ENCODE measurements around the gene SPOCK1.
"Not testable (repeated sequence)": the region's sequence is repeated elsewhere in the genome, so short reads cannot be mapped to it uniquely, and the experiment has no call there.

The SPOCK1 gene

GRCh38 chr5:136994154-136994553, 505.0 kb downstream of the SPOCK1 start:
- DNase-seq: no peak

GRCh38 chr5:136992796-136993489, 506.2 kb downstream of the SPOCK1 start:
- DNase-seq: no peak

GRCh38 chr5:136985785-136986475, 513.2 kb downstream of the SPOCK1 start:
- DNase-seq: no peak

GRCh38 chr5:136984772-136985446, 514.2 kb downstream of the SPOCK1 start:
- DNase-seq: no peak

- no peak for DNase-seq
Observed at GRCh38 chr5:136981936-136982335, 517.2 kb downstream of the SPOCK1 start.

- DNase-seq: no peak
Observed at GRCh38 chr5:136979131-136979530, 520.0 kb downstream of the SPOCK1 start.

- no peak for DNase-seq
Observed at GRCh38 chr5:136963504-136963903, 535.6 kb downstream of the SPOCK1 start.

- DNase-seq: no peak
Observed at GRCh38 chr5:136957428-136957827, 541.7 kb downstream of the SPOCK1 start.

GRCh38 chr5:136954142-136954541, 545.0 kb downstream of the SPOCK1 start:
- DNase-seq: not testable (repeated sequence)

- not testable (repeated sequence) for DNase-seq
Observed at GRCh38 chr5:136953346-136954069, 545.6 kb downstream of the SPOCK1 start.

GRCh38 chr5:136927571-136927970, 571.6 kb downstream of the SPOCK1 start:
- DNase-seq: no peak

- DNase-seq: no peak
Observed at GRCh38 chr5:136926073-136926472, 573.1 kb downstream of the SPOCK1 start.
